HepG2 (cell line): ENCODE results near the gene UNC5B. TPM values are rescaled to one million over a fixed set of nuclear protein-coding genes. Genes with fewer than 3 reads are reported as not detected.

ENCODE experiments used
- ATAC-seq: fragments of 200-7000 bp; cut with Tn5 transposase; 3 replicates; pipeline ENCODE4 v1.9.1; 2020; ENCODE audit warnings: mild to moderate bottlenecking, moderate library complexity
- BruUV-seq: library from RNA; stranded (reverse); fragments of 400-500 nt; replicated peaks from 2 replicates; lab custom pipeline; 2021; lab: Mats Ljungman, UMichigan
- CTCF ChIA-PET: fragments of 300-600 bp; formaldehyde crosslinking; extraction: SDS; loops from one replicate; lab custom pipeline; 2021; ENCODE audit warnings: low total read pairs, inconsistent platforms, low intra/inter-chr PET ratio; lab: Yijun Ruan, JAX
- POLR2A ChIA-PET: fragments of 350-600 bp; sonication (Branson Sonifier 250); formaldehyde crosslinking; loops from one replicate; lab custom pipeline; 2020; ENCODE audit warnings: antibody characterized with exemption, inconsistent platforms; lab: Yijun Ruan, JAX
- DNase-seq: peaks from one replicate; pipeline ENCODE4 v3.0.0-alpha.2; 2015; ENCODE audit warnings: low spot score
- FAIRE-seq: peaks from 3 replicates; lab custom pipeline; 2011; peaks lifted over from hg19 to GRCh38; lab: Jason Lieb, UNC
- H2AFZ ChIP-seq: one replicate; pipeline ENCODE4 v1.6.1; 2011; ENCODE audit warnings: low read length, inconsistent platforms
- H3K27ac ChIP-seq: fragments of 300-600 bp; 3 replicates; pipeline ENCODE4 v1.8.0; 2011; ENCODE audit warnings: mixed run types, mild to moderate bottlenecking, mixed read lengths, low read length, inconsistent platforms; ENCODE audit not compliant: insufficient read depth; ENCODE audit errors: extremely low read length
- H3K27me3 ChIP-seq, 2 experiments: fragments of 200-600 bp in 1 of 2; 2 replicates in 1 of 2; 3 replicates in 1 of 2; pipeline versions ENCODE4 v1.6.0 to v1.8.0; 2011; ENCODE audit warnings: low read length in 2 of 2, mild to moderate bottlenecking in 2 of 2, moderate library complexity in 2 of 2, inconsistent platforms in 1 of 2; ENCODE audit not compliant: insufficient read depth in 2 of 2, control insufficient read depth in 1 of 2
- H3K36me3 ChIP-seq, 2 experiments: fragments of 200-600 bp in 1 of 2; replicated peaks in 1 of 2; 2 replicates in 1 of 2; 3 replicates in 1 of 2; pipeline versions ENCODE4 v1.5.1 to v1.8.0; 2011; ENCODE audit warnings: low read length in 2 of 2, inconsistent platforms in 1 of 2; ENCODE audit not compliant: insufficient read depth in 2 of 2, control insufficient read depth in 1 of 2
- H3K4me1 ChIP-seq: 2 replicates; pipeline ENCODE4 v1.5.1; 2012; ENCODE audit warnings: low read length, inconsistent platforms; ENCODE audit not compliant: insufficient read depth
- H3K4me2 ChIP-seq: 2 replicates; pipeline ENCODE4 v1.6.0; 2011; ENCODE audit warnings: low read depth, low read length, inconsistent platforms
- H3K4me3 ChIP-seq, 3 experiments: fragments of 200-600 bp in 1 of 3; sonication (generic), shearing (Covaris generic) in 1 of 3; replicated peaks in 1 of 3; 2 replicates each; pipeline ENCODE4 v1.5.1; 2011 to 2016; ENCODE audit warnings: low read length in 3 of 3, inconsistent platforms in 2 of 3, low read depth in 2 of 3, mild to moderate bottlenecking in 2 of 3, control low read depth in 1 of 3, mixed read lengths in 1 of 3; ENCODE audit not compliant: insufficient read depth in 1 of 3
- H3K79me2 ChIP-seq: one replicate; pipeline ENCODE4 v1.6.1; 2011; ENCODE audit warnings: low read length, inconsistent platforms; ENCODE audit not compliant: insufficient read depth
- H3K9ac ChIP-seq: 2 replicates; pipeline ENCODE4 v1.6.0; 2011; ENCODE audit warnings: mild to moderate bottlenecking, low read depth, low read length, inconsistent platforms; ENCODE audit not compliant: insufficient read depth
- H3K9me3 ChIP-seq: 2 replicates; pipeline ENCODE4 v1.5.1; 2012; ENCODE audit warnings: mild to moderate bottlenecking, low read length
- H4K20me1 ChIP-seq: 2 replicates; pipeline ENCODE4 v1.6.0; 2011; ENCODE audit warnings: inconsistent platforms, mild to moderate bottlenecking, low read length, moderate library complexity; ENCODE audit not compliant: insufficient read depth
- MED13 ChIP-seq: sonication (generic); formaldehyde crosslinking; IDR thresholded peaks from 2 replicates; pipeline ENCODE4 v1.5.0; 2020; ENCODE audit warnings: missing genetic modification reagents
- SRY ChIP-seq: sonication (generic); formaldehyde crosslinking; IDR thresholded peaks from 2 replicates; pipeline ENCODE4 v1.8.0; 2022; ENCODE audit warnings: mild to moderate bottlenecking, missing genetic modification reagents
- TBX2 ChIP-seq: sonication (generic); formaldehyde crosslinking; IDR thresholded peaks from 2 replicates; pipeline ENCODE4 v1.5.0; 2020; ENCODE audit warnings: missing genetic modification reagents, mild to moderate bottlenecking, borderline replicate concordance
- WGBS: methylation state at CpG from one replicate; pipeline ENCODE4 v1.1.6; 2017; ENCODE audit warnings: low lambda C conversion rate; 5-methylcytosine and 5-hydroxymethylcytosine counted together
- in situ Hi-C: cut with HindIII; loops from 2 replicates; pipeline ENCODE4 v1.10.0; 2017; ENCODE audit warnings: low pct_unique_long_range_greater_than_20kb; ENCODE audit not compliant: extremely low pct_ligation_motif_present
- intact Hi-C: fragments of 100-400 bp; cut with micrococcal nuclease; formaldehyde crosslinking; loops from one replicate; pipeline ENCODE4 v1.10.0; 2022; ENCODE audit not compliant: unreplicated experiment
- polyA plus RNA-seq, 8 experiments: library from polyadenylated mRNA; depleted of rRNA in 3 of 8; stranded (reverse) in 7 of 8; unstranded in 1 of 8; fragments of >200 nt; fragmentation: Illumina TruSeq in 4 of 8; extraction: Trizol in 4 of 8; gene quantifications; 2 replicates each; pipeline versions ENCODE4 v1.2.1 to v1.2.3, GENCODE V29; 2011 to 2016; ENCODE audit warnings: low read depth in 4 of 8, missing spikeins in 1 of 8, mixed read lengths in 1 of 8; ENCODE audit not compliant: insufficient read depth in 1 of 8
- total RNA-seq, 5 experiments: library from RNA; depleted of rRNA; stranded (reverse); fragments of >200 nt; fragmentation: Illumina TruSeq; extraction: Trizol; gene quantifications; 2 replicates each; pipeline ENCODE4 v1.2.3, GENCODE V29; 2016; ENCODE audit warnings: low read depth in 1 of 5
- TF ChIP-seq, protein P1 (sequence below): sonication (generic); formaldehyde crosslinking; IDR thresholded peaks from 2 replicates; pipeline ENCODE4 v1.4.0; 2020; ENCODE audit warnings: missing genetic modification reagents
- TF ChIP-seq, protein P2 (sequence below): sonication (generic); formaldehyde crosslinking; IDR thresholded peaks from 2 replicates; pipeline ENCODE4 v1.5.0; 2020; ENCODE audit warnings: mild to moderate bottlenecking, low read depth, missing genetic modification reagents, borderline replicate concordance
- TF ChIP-seq, protein P3 (sequence below): sonication (generic); formaldehyde crosslinking; IDR thresholded peaks from 2 replicates; pipeline ENCODE4 v1.5.0; 2020; ENCODE audit warnings: mild to moderate bottlenecking, missing genetic modification reagents, borderline replicate concordance
- TF ChIP-seq, protein P4 (sequence below): sonication (generic); formaldehyde crosslinking; IDR thresholded peaks from 2 replicates; pipeline ENCODE4 v1.8.0; 2022; ENCODE audit warnings: missing genetic modification reagents, mild to moderate bottlenecking, borderline replicate concordance
- TF ChIP-seq, protein P5 (sequence below): sonication (generic); formaldehyde crosslinking; IDR thresholded peaks from 2 replicates; pipeline ENCODE4 v1.4.0; 2020; ENCODE audit warnings: missing genetic modification reagents, borderline replicate concordance
- TF ChIP-seq, protein P6 (sequence below): sonication (generic); formaldehyde crosslinking; IDR thresholded peaks from 2 replicates; pipeline ENCODE4 v1.5.0; 2020; ENCODE audit warnings: mild to moderate bottlenecking, missing genetic modification reagents

The UNC5B gene
- total and polyA plus RNA-seq, 2 of the 13 experiments (the other 11 are each of a cell fraction or from before 2014, with no cell fraction given) = 0.07 TPM

DNA sequence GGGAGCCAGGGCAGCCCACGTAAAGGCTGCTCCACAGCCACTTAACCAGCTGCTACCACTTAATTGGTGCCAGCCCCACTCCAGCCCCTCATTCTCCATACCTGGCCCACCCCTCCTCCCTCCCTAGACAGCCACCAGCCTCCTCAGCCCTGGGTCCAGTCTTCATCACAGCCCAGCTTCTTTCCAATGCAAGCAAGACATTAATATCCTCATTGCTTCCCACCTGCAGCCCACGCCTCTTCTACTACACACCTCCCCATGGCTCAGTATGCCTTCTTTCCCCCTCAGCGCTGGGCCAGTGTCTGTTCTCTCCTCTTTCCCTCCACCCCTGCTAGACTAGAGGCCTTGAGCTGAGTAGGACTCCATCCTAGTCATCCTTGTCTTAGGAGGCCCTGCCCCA, 33.5 kb upstream of the UNC5B start (continued):
- TF ChIP-seq TBX2 (CRISPR knock-in tag) = no peak
- TF ChIP-seq, protein P1, sequence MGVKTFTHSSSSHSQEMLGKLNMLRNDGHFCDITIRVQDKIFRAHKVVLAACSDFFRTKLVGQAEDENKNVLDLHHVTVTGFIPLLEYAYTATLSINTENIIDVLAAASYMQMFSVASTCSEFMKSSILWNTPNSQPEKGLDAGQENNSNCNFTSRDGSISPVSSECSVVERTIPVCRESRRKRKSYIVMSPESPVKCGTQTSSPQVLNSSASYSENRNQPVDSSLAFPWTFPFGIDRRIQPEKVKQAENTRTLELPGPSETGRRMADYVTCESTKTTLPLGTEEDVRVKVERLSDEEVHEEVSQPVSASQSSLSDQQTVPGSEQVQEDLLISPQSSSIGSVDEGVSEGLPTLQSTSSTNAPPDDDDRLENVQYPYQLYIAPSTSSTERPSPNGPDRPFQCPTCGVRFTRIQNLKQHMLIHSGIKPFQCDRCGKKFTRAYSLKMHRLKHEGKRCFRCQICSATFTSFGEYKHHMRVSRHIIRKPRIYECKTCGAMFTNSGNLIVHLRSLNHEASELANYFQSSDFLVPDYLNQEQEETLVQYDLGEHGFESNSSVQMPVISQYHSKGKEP = no peak
- TF ChIP-seq, protein P2, sequence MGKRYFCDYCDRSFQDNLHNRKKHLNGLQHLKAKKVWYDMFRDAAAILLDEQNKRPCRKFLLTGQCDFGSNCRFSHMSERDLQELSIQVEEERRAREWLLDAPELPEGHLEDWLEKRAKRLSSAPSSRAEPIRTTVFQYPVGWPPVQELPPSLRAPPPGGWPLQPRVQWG = no peak

DNA sequence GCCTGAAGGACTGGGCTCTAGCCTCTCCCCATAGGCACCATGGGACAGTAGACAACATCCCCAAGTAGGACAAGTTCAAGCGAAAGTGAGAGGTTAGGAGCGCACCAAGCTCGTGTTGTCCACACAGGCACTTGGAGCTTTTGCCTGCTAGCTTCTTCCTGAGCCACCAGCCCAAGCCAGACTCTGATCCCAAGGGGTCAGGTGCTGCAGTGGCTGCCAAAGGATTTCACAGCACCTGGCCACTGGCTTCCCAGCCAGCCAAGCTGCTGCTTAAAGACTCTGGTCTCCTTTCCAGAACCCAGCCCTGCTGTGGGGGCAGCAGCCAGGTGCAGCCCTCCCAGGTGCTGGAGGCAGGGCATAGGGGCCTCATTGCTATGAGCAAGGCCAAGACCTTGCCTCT, 33.0 kb upstream of the UNC5B start:
- POLR2A ChIA-PET = no interaction called here
- intact Hi-C loops (no loop called here), in situ Hi-C loops (no loop called here)
- ATAC-seq (no peak), FAIRE-seq (no peak), DNase-seq (no peak)
- no TSS peak for BruUV-seq
- no CpG with 5 or more reads among the region's 3 CpGs for WGBS
- H3K4me1 ChIP-seq = no peaks in the 10 kb centered on the region
- H3K9me3 ChIP-seq = no peaks in the 10 kb centered on the region
- no peaks in the 10 kb centered on the region for H4K20me1 ChIP-seq
- H3K36me3 ChIP-seq = no peaks in the 10 kb centered on the region
- no peak overlapping the region for H3K4me2 ChIP-seq
- no peaks in the 10 kb centered on the region for H3K79me2 ChIP-seq
- no peak overlapping the region for H3K9ac ChIP-seq
- H3K4me3 ChIP-seq = no peak overlapping the region
- H3K27me3 ChIP-seq = peaks cover 2 to 42% of the 10 kb centered on the region in 2 experiments; a peak in 4 of 5 replicates
- H3K27ac ChIP-seq = no peak overlapping the region
- CTCF ChIA-PET = no interaction called here
- H2AFZ ChIP-seq = no peak overlapping the region
- TF ChIP-seq, protein P3, sequence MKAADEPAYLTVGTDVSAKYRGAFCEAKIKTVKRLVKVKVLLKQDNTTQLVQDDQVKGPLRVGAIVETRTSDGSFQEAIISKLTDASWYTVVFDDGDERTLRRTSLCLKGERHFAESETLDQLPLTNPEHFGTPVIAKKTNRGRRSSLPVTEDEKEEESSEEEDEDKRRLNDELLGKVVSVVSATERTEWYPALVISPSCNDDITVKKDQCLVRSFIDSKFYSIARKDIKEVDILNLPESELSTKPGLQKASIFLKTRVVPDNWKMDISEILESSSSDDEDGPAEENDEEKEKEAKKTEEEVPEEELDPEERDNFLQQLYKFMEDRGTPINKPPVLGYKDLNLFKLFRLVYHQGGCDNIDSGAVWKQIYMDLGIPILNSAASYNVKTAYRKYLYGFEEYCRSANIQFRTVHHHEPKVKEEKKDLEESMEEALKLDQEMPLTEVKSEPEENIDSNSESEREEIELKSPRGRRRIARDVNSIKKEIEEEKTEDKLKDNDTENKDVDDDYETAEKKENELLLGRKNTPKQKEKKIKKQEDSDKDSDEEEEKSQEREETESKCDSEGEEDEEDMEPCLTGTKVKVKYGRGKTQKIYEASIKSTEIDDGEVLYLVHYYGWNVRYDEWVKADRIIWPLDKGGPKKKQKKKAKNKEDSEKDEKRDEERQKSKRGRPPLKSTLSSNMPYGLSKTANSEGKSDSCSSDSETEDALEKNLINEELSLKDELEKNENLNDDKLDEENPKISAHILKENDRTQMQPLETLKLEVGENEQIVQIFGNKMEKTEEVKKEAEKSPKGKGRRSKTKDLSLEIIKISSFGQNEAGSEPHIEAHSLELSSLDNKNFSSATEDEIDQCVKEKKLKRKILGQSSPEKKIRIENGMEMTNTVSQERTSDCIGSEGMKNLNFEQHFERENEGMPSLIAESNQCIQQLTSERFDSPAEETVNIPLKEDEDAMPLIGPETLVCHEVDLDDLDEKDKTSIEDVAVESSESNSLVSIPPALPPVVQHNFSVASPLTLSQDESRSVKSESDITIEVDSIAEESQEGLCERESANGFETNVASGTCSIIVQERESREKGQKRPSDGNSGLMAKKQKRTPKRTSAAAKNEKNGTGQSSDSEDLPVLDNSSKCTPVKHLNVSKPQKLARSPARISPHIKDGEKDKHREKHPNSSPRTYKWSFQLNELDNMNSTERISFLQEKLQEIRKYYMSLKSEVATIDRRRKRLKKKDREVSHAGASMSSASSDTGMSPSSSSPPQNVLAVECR (CRISPR knock-in tag) = no peak
- TF ChIP-seq MED13 (CRISPR knock-in tag) = no peak
- TF ChIP-seq, protein P4, sequence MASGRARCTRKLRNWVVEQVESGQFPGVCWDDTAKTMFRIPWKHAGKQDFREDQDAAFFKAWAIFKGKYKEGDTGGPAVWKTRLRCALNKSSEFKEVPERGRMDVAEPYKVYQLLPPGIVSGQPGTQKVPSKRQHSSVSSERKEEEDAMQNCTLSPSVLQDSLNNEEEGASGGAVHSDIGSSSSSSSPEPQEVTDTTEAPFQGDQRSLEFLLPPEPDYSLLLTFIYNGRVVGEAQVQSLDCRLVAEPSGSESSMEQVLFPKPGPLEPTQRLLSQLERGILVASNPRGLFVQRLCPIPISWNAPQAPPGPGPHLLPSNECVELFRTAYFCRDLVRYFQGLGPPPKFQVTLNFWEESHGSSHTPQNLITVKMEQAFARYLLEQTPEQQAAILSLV = no peak
- no peak for TF ChIP-seq SRY (CRISPR knock-in tag)
- TF ChIP-seq, protein P5, sequence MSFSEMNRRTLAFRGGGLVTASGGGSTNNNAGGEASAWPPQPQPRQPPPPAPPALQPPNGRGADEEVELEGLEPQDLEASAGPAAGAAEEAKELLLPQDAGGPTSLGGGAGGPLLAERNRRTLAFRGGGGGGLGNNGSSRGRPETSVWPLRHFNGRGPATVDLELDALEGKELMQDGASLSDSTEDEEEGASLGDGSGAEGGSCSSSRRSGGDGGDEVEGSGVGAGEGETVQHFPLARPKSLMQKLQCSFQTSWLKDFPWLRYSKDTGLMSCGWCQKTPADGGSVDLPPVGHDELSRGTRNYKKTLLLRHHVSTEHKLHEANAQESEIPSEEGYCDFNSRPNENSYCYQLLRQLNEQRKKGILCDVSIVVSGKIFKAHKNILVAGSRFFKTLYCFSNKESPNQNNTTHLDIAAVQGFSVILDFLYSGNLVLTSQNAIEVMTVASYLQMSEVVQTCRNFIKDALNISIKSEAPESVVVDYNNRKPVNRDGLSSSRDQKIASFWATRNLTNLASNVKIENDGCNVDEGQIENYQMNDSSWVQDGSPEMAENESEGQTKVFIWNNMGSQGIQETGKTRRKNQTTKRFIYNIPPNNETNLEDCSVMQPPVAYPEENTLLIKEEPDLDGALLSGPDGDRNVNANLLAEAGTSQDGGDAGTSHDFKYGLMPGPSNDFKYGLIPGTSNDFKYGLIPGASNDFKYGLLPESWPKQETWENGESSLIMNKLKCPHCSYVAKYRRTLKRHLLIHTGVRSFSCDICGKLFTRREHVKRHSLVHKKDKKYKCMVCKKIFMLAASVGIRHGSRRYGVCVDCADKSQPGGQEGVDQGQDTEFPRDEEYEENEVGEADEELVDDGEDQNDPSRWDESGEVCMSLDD (CRISPR knock-in tag) = no peak
- TF ChIP-seq, protein P6, sequence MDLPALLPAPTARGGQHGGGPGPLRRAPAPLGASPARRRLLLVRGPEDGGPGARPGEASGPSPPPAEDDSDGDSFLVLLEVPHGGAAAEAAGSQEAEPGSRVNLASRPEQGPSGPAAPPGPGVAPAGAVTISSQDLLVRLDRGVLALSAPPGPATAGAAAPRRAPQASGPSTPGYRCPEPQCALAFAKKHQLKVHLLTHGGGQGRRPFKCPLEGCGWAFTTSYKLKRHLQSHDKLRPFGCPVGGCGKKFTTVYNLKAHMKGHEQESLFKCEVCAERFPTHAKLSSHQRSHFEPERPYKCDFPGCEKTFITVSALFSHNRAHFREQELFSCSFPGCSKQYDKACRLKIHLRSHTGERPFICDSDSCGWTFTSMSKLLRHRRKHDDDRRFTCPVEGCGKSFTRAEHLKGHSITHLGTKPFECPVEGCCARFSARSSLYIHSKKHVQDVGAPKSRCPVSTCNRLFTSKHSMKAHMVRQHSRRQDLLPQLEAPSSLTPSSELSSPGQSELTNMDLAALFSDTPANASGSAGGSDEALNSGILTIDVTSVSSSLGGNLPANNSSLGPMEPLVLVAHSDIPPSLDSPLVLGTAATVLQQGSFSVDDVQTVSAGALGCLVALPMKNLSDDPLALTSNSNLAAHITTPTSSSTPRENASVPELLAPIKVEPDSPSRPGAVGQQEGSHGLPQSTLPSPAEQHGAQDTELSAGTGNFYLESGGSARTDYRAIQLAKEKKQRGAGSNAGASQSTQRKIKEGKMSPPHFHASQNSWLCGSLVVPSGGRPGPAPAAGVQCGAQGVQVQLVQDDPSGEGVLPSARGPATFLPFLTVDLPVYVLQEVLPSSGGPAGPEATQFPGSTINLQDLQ (CRISPR knock-in tag) = no peak
